ENCODE data around the gene SIAE.

Gene SIAE

DNA sequence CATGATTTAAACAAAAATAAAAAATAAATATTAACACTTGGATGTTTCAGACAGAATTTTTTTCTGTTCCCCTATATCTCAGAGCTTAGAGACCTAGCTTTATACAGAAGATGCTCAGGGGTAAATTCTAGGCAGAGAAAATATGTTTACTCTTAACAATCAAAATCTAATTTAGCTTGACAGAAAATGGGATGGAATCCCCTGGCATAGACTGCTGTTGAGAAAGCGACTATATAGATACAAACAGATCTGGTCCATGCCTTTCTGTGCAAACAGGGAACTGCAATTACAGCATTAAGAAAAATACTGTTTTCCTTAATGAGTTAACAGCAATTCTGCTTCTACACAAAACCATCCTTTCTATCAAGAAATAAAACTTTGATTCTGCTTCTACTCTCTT is 14.6 kb downstream of the SIAE start:
- H3K27ac ChIP-seq, result no peak overlapping the region
- ChIA-PET CTCF (no interaction called here), POLR2A (ENCODE audit: low non-redundant PET) (no interaction called here)
- TF ChIP-seq, protein P1, sequence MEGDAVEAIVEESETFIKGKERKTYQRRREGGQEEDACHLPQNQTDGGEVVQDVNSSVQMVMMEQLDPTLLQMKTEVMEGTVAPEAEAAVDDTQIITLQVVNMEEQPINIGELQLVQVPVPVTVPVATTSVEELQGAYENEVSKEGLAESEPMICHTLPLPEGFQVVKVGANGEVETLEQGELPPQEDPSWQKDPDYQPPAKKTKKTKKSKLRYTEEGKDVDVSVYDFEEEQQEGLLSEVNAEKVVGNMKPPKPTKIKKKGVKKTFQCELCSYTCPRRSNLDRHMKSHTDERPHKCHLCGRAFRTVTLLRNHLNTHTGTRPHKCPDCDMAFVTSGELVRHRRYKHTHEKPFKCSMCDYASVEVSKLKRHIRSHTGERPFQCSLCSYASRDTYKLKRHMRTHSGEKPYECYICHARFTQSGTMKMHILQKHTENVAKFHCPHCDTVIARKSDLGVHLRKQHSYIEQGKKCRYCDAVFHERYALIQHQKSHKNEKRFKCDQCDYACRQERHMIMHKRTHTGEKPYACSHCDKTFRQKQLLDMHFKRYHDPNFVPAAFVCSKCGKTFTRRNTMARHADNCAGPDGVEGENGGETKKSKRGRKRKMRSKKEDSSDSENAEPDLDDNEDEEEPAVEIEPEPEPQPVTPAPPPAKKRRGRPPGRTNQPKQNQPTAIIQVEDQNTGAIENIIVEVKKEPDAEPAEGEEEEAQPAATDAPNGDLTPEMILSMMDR (conservative IDR thresholded peaks at IDR 0.05; ENCODE audit: low read depth), result no peak
- DNase-seq (ENCODE audit: low spot score), result no peak

DNA sequence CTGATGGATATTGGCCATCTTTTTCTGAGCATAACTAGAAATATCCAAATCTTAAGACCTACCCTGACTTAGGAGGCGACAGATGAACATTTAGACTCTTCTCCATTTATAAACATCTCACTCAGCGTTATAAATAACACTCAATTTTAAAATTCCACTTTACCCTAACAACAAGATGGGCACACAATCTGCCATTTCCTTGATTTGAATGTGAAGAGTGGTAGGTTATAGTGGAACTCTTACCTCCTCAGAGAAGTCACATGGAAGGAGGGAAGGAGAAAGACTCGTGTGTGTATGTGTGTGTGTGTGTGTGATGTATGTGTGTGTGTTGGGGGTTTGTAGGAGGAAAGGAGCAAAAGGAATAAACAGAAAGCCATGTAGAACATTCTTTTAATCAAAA is 15.0 kb downstream of the SIAE start:
- TF ChIP-seq, protein P1 (conservative IDR thresholded peaks at IDR 0.05; ENCODE audit: low read depth), result no peak
- no peak for DNase-seq (ENCODE audit: low spot score)
- ChIA-PET CTCF (no interaction called here), POLR2A (ENCODE audit: low non-redundant PET) (no interaction called here)
- H3K27ac ChIP-seq, result no peak overlapping the region

DNA sequence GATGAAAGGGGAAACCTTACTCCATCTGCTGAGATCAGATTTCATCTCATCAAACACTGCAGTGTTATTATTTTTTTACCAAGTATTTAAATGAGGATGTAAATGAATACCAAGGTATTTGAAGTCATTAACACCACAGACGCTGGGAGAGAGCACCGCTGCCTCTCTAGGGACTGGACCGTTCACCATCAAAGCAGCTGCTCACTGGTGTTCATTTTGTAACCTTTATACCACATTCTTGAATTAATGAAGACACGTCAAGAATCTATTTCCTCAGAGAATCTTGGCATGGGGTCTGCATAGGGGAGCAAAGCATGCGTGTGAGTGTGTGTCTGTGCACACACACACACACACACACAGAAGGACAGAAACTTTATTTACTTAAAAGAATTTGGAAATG is 15.6 kb downstream of the SIAE start:
- POLR2A ChIA-PET (ENCODE audit: low non-redundant PET), result no interaction called here
- CTCF ChIA-PET, result no interaction called here

DNA sequence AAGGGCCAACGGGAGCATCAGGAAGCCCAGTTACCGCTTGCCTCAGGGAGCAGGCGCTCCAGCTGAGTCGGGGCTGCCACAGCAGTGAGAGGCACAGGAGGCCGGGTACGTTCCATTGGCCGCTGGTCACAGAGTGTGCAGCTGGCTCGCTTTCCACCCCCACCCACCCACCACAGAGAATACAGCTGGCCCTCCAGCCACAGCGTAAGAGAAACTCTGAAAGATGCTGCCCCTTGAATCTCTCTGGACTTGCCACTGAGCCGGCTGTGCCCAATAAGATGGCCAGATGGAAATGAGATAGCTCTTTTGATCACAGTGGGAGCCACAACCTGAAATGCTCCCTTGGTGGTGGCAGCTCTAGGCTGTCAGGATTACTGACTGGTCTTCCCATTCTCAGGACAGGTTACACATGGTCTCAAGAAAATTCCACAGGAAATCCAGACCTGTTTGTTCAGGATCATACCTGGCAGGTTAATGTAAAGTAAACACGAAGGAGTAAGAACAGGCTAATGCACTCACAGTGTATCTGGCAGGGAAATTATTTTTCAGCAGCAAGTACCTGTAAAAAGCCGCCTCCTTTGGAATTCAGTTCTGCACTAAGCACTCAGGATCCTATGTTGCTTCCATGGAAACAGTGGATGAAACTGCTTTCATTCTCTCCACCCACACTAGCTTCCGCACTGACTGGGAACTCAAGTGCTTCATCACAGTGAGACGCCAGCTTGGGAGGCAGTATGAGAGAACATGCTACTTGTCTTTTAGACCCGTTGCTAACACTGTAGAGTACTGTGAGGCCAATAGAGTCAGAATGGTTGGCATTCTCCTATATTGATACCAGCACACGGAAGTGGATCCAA is 16.5 kb downstream of the SIAE start:
- TF ChIP-seq, protein P1 (conservative IDR thresholded peaks at IDR 0.05; ENCODE audit: low read depth), result no peak
- CTCF ChIA-PET, result no interaction called here
- POLR2A ChIA-PET (ENCODE audit: low non-redundant PET), result no interaction called here
- DNase-seq (ENCODE audit: low spot score), result no peak
- no peak overlapping the region for H3K27ac ChIP-seq

More for the DNA sequence above, 15.6 kb downstream of the SIAE start:
- no peak for DNase-seq (ENCODE audit: low spot score)
- TF ChIP-seq, protein P1 (conservative IDR thresholded peaks at IDR 0.05; ENCODE audit: low read depth), result no peak
- H3K27ac ChIP-seq, result no peak overlapping the region

DNA sequence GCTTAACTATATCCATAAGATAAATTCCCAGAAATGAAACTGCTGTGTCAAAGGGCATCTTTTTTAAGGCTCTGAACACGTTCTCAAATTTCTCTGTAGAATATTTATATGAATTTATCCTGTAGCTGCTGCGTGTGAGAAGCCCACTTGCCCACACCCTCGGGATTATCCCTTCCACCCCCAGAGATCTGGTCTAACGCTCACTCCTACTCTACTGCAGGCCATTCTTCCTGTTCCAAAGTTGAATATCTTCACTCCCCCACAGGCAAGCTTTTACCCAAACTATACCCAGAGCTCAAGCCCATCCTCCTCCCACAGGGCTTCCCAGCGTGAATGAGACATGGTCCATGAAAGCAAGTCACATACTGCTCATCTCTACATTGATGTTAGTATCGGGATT is 24.9 kb downstream of the SIAE start:
- H3K27ac ChIP-seq, result no peak overlapping the region
- ChIA-PET CTCF (interaction anchor here (0.5 to 0.6 kb wide), 2 partner anchors 115 to 474 kb away, joined by 3 to 5 read pairs; no protein-coding TSS in a partner anchor), POLR2A (ENCODE audit: low non-redundant PET) (interaction anchor here (0.7 kb wide), 1 partner anchor 907 kb away, joined by 3 read pairs; no protein-coding TSS in a partner anchor)
- no peak for DNase-seq (ENCODE audit: low spot score)
- TF ChIP-seq, protein P1 (conservative IDR thresholded peaks at IDR 0.05; ENCODE audit: low read depth), result no peak

DNA sequence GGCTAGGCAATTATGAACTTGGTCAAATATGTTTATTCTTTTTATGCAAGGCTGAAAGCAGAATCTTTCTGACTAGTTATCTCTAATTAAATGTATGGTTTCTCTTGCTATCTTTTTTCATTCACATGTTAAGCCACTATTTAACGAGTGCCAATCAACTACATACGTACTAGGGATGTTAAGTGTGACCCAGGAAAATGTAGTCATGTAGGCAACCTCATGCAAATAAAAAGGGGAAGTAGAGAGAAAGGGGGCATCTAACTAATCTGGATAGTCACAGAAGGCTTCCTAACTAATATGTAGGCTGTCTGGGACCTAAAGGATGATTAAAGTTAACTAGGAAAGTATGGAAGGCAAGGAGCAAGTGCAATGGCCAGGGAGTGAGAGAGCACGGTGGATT is 27.4 kb downstream of the SIAE start:
- POLR2A ChIA-PET (ENCODE audit: low non-redundant PET), result no interaction called here
- CTCF ChIA-PET, result interaction anchor here (0.6 kb wide), 1 partner anchor 17 kb away, joined by 3 read pairs; no protein-coding TSS in a partner anchor
- TF ChIP-seq, protein P1 (conservative IDR thresholded peaks at IDR 0.05; ENCODE audit: low read depth), result no peak
- H3K27ac ChIP-seq, result no peak overlapping the region
- no peak for DNase-seq (ENCODE audit: low spot score)

Data from RWPE1 (cell line).